NCI-H526 treated with DMSO at 0.1 percent for 48 hours (cell line): ENCODE data around the gene PTAR1.

Experiments
- DNase-seq: peaks from one replicate; lab custom pipeline; 2025; lab: John Stamatoyannopoulos, UW

The PTAR1 gene

DNA sequence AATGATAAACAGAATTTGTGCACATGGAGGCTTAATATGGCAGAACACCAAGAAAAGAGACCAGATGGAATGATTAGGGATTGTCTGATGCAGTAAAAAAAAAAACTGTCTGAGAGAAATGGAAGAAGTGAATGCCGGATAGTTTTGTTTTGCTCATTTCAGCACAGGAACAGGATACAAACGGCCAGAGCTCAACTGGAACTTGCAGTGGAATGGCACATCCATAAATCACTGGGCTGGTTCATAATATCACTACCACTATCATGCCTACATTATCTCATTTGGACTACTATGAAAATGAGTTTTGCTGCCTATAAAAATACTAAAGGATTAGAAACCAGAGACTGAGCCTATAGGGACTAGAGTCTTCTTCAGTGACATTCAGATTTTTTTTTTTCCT lies 9.7 kb downstream of the PTAR1 start:
- no peak for DNase-seq

DNA sequence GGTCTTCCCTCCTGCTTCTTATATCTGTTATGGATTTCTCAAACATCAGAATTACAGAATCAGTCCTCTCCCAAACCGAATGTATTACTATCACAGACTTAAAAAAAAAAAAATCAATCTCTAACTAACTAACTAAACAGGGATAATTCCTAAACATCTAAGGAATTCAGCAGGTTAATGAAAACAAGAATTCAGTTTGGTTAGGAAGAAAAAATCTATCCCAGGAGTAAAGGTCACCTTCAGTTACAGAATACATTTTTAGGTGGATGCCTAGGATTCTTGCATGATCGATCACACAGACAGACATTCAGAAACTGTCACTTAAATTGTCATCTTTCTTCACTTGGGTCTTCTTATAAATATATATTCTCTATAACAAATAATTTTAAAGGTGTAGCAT lies 11.5 kb downstream of the PTAR1 start:
- no peak for DNase-seq

DNA sequence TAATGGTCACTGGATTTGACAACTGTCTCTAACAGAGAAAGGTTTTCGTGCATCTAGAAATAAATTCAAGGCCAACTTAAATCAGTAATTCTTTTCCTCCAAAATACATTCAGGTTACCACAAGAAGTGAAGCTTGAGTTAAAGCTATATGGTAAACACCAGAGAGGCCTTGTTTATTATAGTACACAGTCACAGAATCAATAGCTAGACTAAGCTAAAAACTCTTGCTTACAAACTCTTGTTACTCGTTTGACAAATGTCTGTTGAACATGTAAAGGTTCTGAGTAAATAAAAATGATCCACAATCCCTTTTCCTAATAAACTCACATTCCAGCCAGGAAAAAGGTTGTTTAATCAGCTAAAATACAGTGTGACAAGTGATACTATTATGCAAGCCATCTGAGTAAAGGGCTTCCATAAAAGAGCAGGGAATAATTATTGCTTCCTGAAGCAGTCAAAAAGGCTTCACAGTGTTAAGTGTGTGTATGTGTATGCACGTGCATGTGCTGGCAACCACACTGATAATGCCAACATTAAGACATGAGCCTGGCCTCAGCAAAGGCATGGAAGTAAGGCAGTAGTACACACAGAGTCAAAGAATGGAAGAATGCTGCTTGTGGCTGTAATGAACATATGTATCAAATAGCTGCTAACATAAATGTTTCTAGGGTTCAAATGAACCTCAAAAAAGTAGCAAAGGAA lies 12.8 kb downstream of the PTAR1 start:
- DNase-seq = no peak

DNA sequence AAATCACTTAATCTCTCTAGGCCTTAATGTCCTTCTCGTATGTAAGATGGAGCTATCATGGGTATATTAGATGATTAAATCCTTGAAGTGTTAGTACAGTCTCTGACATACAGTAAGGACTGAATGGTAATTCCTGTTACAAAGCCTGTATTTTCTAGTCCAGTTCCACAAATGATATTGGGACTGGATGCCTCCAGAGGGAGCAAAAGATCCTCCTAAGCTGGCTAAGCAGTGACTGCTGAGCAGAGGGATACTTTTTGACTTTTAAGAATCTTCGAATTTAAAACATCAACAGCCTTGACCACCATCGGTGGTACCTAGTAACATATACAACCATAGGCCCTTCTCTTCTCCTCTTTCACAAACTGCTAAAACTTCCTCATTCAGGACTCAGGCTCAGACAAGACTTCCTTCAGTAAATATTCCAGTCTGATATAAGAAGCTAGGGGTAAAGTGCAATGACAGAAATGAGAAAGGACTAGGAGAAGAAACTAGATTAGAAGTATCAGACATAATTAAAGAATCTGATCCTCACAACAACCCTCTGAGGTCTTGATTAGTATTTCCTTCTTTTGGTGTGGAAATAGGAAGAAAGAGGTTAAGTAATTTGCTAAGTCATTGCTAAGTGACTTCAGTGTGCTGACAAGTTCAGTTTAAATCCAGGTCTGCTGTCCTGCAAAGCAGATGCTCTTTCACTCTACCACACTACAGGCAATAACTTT lies 13.9 kb downstream of the PTAR1 start:
- no peak for DNase-seq

DNA sequence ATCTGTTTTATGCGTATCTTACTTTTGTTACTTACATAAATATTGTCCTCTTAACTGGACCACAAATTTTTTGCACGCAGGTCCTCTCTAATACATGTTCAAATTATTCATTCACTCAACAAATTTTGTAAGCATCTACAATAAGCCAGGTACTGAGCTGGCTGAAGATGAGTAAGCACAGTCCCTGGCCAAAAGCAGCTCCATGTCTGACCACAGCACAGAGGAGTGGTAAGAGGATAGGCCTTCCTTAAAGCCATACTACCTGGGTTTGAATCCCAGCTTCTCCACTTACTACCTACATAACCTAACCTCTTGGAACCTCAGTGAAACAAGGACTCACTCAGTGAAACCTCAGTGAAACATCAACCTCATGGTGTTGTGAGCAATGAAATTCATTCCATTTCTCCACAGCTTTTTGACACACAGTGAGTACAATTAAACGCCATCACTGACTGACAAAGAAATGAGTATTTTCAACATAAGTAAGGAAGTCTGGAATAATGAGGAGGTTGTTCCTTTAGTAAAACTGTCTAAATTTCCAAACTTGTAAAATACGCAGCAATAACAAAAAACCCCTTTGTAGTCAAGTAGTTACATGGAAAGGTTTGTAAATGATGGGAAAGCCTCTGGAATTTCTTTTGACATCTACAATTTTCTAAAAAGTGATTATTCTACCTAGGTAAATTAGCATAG lies 15.0 kb downstream of the PTAR1 start:
- no peak for DNase-seq

DNA sequence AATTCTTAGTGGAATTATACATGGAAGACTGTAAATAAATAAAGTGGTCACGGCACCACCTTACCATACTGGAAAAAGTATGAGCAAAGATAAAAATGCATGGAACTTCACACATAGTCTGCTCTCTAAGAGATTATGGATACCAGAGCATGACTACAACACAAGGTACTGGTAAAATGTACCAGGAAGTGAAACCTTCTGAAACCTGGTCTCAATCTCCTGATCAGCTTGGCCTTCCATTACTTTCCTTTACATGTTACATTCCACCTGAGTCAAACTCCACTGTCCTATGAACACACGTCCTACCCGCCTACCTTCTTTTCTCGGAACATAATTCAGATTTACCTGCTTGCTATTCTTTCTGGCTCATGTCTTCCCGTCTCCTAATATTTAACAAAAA lies 15.9 kb downstream of the PTAR1 start:
- no peak for DNase-seq

DNA sequence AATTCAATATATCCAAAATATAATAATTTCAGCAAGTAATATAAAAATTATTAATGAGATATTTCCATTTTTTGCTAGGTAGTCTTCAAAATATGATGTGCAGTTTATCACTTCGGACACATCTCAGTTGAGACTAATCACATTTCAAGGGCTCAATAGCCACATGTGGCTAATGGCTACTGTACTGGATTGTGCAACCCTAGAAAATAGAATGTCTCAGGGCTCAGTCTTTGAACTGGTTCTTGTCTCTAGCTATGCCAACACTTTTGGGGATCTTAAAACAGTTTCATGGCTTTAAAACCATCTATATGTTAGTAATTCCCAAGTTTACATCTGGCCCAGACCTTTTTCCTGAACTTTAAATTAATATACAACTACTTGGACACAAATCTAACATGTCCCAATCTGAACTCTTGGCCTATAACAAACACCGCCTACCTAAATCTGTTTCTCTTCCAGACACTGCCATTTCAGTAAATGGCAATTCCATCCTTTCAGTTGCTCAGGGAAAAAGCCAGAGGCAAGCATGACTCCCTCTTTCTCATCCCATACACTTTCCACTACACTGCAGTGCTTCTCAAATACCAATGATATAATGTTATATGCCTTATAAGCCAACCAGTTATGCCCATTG lies 18.8 kb downstream of the PTAR1 start:
- DNase-seq = no peak

DNA sequence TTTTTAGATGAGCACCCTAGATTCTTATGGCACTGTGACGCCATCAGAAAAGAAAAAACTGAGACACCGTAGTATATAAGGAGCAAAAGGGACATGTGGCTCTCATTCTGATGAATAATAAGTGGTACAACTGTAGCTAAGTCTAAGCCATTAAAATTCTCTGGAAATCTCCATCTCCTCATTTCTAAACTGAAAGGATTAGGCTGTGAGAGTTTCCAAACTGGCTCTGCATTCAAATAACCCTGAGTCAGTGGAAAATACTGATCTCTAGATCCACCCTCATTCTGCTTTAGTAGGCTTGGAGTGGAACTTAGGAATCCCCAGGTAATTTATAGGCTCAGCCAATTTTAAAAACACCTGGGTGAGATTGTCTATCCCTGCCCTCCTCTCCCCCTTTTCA lies 28.5 kb downstream of the PTAR1 start:
- DNase-seq = no peak

DNA sequence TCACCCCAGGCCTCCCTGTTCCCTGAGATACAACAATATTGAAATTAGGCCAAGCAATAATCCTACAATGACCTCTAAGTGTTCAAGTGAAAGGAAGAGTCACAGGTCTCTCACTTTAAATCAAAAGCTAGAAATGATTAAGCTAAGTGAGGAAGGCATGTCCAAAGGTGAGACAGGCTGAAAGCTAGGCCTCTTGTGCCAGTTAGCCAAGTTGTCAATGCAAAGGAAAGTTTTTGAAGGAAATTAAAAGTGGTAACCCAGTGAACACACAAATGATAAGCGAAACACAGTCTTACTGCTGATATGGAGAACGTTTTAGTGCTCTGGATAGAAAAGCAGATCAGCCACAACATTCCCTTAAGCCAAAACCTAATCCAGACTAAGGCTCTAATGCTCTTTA lies 39.8 kb downstream of the PTAR1 start:
- DNase-seq = no peak

DNA sequence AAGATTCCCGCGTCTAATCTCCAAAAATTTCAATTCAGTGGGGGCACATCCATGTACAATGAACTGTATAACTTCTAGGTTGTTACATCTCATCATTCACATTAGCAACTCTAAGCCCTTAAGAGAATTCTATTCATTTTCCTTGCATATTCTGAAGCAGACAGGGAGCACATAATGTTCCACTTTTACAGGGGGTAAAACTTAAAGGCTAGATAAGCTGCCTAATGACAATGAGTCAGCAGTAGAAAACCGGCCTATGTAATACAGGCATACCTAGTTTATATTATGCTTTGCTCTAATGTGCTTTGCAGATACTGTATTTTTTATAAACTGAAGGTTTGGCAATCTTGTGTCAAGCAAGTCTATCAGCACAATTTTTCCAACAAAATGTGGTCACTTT lies 40.4 kb downstream of the PTAR1 start:
- DNase-seq = no peak

DNA sequence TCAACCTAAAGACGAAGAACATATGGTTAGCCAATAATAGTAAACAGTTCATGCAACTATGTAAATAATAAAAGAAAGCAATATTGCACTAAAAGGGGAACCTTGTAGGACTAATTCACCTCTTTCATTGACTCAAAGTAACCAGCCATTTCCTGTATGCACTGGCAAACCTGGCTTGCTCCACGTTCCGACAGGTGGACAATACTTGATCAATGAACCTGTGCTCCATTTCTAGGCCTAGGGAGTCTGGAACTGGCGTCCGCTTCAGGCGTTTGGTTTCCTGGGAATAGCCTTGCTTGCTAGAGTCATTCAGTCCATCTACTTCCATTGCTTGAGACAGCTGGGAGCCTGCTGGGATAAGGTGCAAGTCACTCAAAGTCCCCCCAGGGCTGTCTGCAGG lies 41.6 kb downstream of the PTAR1 start:
- no peak for DNase-seq

DNA sequence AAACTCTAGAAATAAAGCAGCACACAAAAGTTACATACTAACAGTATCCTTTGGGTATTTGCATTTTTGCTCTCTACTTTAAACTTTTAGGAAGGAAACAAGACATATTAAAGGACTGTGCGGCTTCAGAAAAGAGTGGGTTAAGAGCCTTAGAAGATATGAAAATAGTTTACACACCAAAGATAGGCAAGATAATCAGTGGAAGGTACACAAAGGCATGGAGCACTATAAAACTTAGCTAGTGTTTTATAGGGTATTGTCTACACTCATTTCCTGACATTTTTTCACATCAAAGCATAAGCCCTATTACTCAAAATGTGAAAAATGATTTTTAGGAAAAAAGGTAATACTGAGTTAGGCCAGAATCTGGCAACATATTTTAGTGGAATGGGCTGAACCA lies 44.0 kb downstream of the PTAR1 start:
- DNase-seq = no peak

DNA sequence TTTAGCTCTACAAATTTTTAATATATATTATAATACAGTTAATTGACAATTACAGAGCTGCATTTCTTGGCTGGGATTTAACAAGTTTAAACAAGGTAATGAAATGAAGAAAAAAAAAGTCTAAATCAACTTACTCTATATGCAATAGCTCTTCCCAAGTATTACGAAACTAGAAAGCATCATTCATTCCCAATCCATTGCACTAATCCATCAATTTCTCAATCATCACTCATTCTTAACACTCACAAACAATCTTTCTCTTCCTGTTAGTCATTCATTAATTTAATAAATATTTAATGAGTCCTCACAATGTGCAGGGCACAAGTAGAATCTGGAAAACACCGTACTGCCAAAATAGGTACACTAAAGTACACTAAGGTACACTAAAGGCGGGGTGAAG lies 44.7 kb downstream of the PTAR1 start:
- no peak for DNase-seq

DNA sequence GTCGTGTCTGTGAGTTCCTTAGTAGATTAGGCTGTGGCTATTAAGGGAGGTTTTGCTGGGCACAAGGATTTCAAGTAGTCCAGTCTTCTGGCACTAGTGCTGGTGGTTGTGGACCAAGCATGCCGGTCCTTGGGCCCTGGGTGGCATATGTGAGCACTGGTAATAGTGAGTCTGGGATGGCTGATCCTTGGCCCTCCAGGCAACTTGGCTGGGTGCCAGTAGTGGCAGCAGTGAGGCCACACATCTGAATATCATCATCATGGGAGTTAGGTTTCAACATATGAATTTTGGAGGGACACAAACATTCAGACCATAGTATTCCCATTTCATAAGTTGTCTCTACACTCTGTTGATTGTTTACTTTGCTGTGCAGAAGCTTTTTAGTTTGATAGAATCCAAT lies 62.3 kb downstream of the PTAR1 start:
- no peak for DNase-seq

DNA sequence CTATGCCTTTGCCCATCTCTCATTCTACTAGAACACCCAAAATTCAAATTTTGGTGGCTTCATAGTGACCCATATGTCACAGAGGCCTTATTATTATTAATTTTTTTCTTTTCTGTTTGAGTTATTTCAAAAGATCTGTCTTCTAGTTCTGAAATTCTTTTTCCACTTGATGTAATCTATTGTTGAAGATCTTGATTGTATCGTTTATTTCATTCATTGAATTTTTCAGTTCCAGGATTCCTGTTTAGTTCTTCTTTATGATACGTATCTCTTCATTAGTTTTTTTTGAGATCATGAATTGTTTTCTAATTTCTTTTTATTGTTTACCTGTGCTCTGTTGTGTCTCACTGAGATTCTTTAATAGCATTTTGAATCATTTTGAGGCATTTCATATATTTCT lies 63.0 kb downstream of the PTAR1 start:
- DNase-seq = no peak

DNA sequence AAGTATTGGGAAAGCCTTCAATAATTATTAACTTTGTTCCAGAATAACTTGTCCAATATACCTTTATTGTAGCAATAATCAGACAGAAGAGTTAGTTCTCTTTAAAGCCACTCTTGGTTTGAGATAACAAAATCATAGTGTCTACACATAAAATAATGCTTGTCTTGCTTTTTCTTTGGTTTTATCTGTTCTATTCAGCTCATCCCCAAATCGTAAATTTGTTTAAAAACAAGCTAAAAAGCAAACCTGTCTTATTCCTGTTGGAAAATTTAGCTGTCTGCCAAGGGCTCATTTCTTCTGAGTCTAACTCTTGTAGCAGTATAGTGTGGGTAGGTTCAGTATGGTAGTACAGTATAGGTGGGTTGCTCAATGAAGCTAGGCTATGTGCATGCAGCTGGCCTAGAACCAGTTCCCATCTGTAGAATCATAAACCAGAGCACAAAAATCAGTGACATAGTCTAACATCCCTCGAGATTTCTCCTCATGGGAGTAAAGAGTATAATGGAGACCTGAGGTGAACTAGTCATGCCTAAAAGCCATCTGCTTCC lies 69.7 kb downstream of the PTAR1 start:
- DNase-seq = no peak

DNA sequence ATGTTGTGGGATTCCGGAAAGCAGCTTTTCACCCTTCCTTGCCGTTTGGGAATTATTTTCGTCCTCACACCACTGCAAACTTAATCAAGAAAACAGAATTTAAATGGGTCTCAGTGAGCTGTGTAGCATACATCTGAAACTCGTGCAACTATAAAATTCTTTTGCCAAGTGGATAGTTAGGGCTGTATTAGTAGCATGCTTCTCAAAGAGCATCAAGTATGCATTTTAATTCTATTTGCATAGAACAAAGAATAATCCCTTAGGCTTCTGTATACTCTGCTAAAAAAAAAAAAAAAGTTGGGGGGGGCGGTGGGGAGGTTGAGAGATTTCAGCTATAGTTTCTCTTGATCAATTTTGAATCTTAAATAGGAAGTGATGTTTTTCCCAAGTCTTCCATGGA lies 75.9 kb downstream of the PTAR1 start:
- DNase-seq = no peak

DNA sequence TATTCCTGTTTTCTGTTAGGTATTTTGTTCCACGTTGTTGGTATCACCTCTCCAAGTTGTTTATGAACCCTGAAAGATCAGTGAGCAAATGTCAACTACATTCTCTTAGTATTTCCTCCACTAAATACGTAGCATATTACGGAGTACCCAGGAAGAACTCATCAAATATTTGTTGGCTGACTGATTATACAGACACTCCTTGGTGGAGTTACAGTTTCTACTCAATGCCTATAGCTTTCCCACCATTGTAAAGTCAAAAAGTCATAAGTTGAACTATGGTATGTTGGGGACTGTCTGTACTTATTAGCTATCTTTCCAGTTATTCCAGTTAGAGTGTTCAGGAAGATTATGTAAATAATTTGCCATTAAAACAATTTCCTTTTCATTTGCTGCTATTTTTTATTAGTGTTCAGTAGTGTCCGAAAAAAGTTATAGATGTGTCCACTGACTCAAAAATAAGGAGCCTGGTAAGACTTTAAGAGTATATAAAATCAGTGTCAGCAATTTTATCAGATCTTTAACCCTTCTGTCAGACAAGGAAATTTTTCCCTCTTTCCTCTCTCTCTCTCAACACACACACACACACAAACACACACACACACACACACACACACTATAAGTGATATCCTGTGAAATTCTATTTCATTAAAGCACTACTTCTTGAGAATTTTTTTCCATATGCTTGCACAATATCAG lies 80.8 kb downstream of the PTAR1 start:
- DNase-seq = no peak

DNA sequence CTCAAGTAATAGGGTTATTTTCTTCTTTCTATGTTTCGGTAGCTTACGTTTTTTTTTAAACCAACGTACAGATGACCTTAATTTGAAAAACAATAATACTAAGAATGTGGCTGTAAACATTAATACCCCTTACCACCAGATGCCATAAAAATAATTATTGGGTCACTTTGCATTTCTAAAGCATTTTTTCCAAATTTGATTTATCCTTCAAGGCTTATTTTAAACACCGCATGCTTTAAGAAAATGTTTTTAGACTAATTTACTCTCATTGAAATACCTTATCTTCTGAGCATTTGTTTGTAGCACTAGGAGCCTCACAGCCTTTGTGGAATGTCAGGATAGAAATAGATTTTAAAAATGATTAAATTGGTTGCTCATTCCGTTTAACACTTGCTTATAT lies 81.9 kb downstream of the PTAR1 start:
- no peak for DNase-seq

DNA sequence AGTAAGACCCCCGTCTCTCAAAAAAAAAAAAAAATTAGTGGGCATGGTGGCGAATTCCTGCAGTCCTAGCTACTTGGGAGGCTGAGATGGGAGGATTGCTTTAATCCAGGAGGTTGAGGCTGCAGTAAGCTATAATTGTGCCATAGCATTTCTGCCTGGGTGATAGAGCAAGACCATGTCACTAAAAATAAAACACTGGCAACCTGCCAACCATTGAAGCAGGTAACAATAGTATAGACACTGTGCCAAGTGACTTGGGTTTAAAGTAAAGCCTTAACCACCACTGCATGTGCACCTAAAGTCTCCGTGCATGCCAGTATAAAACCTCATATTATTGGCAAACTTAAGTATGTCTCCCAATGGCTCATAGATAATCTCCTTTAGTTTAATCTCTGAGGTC lies 84.2 kb downstream of the PTAR1 start:
- DNase-seq = no peak

DNA sequence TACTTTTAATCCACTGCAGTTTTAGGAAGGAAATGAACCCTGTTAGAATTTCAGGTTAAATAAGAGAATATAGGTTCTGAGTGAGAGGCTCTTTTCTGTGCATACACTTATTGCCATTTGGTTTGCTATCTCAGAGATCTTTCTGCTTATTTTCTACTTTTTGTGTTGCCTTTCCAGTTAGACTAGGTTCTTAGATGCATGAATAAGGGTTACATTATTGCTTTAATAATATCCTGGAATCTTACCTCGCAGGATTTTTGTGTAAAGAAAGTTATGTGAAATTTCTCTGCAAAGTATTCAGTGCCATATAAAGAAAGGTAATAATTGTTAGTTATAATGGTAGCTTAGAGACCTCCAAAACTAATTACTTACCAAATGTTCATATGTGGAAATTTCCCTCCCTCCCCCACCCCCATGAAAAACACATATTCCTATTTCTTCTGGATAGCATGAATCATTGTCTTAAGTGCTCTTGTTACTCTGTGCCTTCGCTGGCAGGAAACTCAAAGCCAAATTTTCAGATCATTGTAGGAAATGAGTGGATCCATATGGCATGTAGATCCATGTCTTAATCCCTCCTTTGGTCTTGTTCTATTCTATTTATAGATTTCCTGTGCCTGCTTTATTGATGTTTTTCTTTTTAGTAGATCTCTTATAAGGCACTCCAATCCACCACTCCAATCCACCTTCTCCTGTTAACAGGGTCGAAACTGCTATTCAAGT lies 84.9 kb downstream of the PTAR1 start:
- no peak for DNase-seq
